OCI-LY3 (cell line): Measurements from ENCODE around the gene SLC25A46.

ENCODE experiments used
- EZH2phosphoT487 ChIP-seq: fragments of 200-600 bp; shearing (Covaris generic); IDR thresholded peaks from 2 replicates; pipeline ENCODE4 v1.6.1; 2018; ENCODE audit warnings: antibody characterized with exemption, mixed run types, low read depth
- TF ChIP-seq, protein P1 (sequence below): fragments of 200-600, 300-600 bp; sonication (generic); IDR thresholded peaks from 2 replicates; pipeline ENCODE4 v1.5.1; 2014; ENCODE audit warnings: antibody characterized with exemption, low read length, low read depth

DNA sequence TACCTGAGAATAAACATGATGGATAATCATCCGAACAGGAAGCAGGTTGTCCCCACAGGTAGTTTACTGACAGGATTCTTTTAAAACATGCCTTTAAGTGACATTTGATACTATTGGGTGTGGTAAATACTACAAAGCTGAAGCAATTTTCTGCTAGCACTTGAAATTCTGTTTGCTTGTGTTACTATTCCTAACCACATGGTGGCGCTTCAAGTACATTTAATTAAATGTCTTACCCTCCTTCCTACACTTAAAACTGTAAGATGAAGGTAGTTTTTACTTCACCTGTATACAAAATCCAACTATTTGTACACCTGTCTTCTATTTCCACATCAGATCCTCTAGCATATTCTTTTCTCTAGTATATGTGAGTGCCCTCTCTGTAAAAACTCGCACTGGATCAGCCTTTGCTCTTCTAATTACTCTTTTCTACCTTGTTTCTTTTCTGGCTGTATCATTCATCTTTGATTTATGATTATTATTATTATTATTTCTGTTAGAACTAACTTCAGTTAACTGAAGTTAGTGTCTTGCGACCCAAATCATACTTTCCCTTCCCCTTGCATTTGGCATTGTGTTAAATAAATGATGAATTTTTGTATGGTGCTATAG is 18.4 kb downstream of the SLC25A46 start:
- no peak for TF ChIP-seq EZH2phosphoT487
- TF ChIP-seq, protein P1, sequence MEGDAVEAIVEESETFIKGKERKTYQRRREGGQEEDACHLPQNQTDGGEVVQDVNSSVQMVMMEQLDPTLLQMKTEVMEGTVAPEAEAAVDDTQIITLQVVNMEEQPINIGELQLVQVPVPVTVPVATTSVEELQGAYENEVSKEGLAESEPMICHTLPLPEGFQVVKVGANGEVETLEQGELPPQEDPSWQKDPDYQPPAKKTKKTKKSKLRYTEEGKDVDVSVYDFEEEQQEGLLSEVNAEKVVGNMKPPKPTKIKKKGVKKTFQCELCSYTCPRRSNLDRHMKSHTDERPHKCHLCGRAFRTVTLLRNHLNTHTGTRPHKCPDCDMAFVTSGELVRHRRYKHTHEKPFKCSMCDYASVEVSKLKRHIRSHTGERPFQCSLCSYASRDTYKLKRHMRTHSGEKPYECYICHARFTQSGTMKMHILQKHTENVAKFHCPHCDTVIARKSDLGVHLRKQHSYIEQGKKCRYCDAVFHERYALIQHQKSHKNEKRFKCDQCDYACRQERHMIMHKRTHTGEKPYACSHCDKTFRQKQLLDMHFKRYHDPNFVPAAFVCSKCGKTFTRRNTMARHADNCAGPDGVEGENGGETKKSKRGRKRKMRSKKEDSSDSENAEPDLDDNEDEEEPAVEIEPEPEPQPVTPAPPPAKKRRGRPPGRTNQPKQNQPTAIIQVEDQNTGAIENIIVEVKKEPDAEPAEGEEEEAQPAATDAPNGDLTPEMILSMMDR, result peak; percentile 65
